Measurements from ENCODE around the gene GRIK4.

DNA sequence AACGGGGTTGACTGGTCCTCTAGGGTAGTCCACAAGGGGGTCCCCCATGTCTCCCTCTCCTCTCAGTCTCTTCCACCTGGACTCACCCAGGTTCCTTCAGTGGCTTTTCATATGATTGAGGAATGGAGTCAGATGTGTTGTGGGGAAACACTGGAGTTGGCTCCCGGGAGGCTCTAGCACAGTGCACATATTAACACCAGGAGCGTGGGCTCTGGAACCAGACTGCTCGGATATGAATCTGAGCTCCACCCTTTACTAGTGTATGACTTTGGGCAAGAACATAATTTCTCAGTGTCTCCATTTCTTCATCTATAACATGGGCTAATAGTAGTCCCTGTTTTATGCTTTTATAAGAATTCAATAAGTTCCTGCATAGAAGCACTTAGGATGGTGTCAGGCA, 157.0 kb downstream of the GRIK4 start:
- TF ChIP-seq, protein P1, sequence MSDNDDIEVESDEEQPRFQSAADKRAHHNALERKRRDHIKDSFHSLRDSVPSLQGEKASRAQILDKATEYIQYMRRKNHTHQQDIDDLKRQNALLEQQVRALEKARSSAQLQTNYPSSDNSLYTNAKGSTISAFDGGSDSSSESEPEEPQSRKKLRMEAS (IDR thresholded peaks at IDR 0.05), result no peak
- TF ChIP-seq CTCF (IDR thresholded peaks at IDR 0.05; ENCODE audit: low read depth, low read length, missing input control) (no peak), REST (IDR thresholded peaks at IDR 0.05) (no peak), RXRA (IDR thresholded peaks at IDR 0.05) (no peak), JUND (IDR thresholded peaks at IDR 0.05) (no peak), HNF4G (IDR thresholded peaks at IDR 0.05) (no peak), TAF1 (conservative IDR thresholded peaks at IDR 0.05) (no peak), NR2F2 (IDR thresholded peaks at IDR 0.05) (no peak), YY1 (IDR thresholded peaks at IDR 0.05) (no peak), EGR1 (IDR thresholded peaks at IDR 0.05; ENCODE audit: low read depth in 2 of 2) (no peak), ZBTB33 (IDR thresholded peaks at IDR 0.05) (no peak)
- TF ChIP-seq, protein P2, sequence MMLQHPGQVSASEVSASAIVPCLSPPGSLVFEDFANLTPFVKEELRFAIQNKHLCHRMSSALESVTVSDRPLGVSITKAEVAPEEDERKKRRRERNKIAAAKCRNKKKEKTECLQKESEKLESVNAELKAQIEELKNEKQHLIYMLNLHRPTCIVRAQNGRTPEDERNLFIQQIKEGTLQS (IDR thresholded peaks at IDR 0.05), result no peak

All from liver (tissue), 3 donors.